CD4-positive, alpha-beta T cell treated with Interleukin-4 for 1 hour (primary cell): Measurements from ENCODE around the gene ARFGAP1.

Source experiments
- DNase-seq, 2 donors: peaks; one replicate each; pipeline ENCODE4 v3.0.0-alpha.2; 2020 to 2022

Gene ARFGAP1

GRCh38 chr20:63311186-63311832 lies 38.7 kb downstream of the ARFGAP1 start:
- no peak for DNase-seq

GRCh38 chr20:63311833-63312243 lies 39.2 kb downstream of the ARFGAP1 start:
- no peak for DNase-seq

- no peak for DNase-seq
These were observed 39.7 kb downstream of the ARFGAP1 start for GRCh38 chr20:63312273-63312672.

- no peak for DNase-seq
These were observed 40.2 kb downstream of the ARFGAP1 start for GRCh38 chr20:63312690-63313348.

- DNase-seq: no peak
These were observed 40.9 kb downstream of the ARFGAP1 start for GRCh38 chr20:63313349-63314014.

GRCh38 chr20:63314015-63314471 lies 41.4 kb downstream of the ARFGAP1 start:
- no peak for DNase-seq

GRCh38 chr20:63314566-63315239 lies 42.1 kb downstream of the ARFGAP1 start:
- DNase-seq: no peak

GRCh38 chr20:63315240-63315689 lies 42.7 kb downstream of the ARFGAP1 start:
- no peak for DNase-seq

GRCh38 chr20:63315731-63316491 lies 43.3 kb downstream of the ARFGAP1 start:
- DNase-seq: no peak

GRCh38 chr20:63316502-63316921 lies 43.9 kb downstream of the ARFGAP1 start:
- no peak for DNase-seq

GRCh38 chr20:63317061-63317460 lies 44.4 kb downstream of the ARFGAP1 start:
- DNase-seq: no peak

- DNase-seq: no peak
These were observed 45.1 kb downstream of the ARFGAP1 start for GRCh38 chr20:63317601-63318291.

GRCh38 chr20:63318391-63319163 lies 46.0 kb downstream of the ARFGAP1 start:
- no peak for DNase-seq

- no peak for DNase-seq
These were observed 46.8 kb downstream of the ARFGAP1 start for GRCh38 chr20:63319164-63320040.

- no peak for DNase-seq
These were observed 47.5 kb downstream of the ARFGAP1 start for GRCh38 chr20:63320041-63320511.

- DNase-seq: no peak
These were observed 48.1 kb downstream of the ARFGAP1 start for GRCh38 chr20:63320616-63321147.

GRCh38 chr20:63321148-63321831 lies 48.7 kb downstream of the ARFGAP1 start:
- no peak for DNase-seq

- no peak for DNase-seq
These were observed 49.7 kb downstream of the ARFGAP1 start for GRCh38 chr20:63322146-63322932.
